CD4-positive, alpha-beta T cell (primary cell): Measurements from ENCODE around the gene COL20A1. TPM values are rescaled to one million over a fixed set of nuclear protein-coding genes. Genes with fewer than 3 reads are reported as not detected.

Experiments
- ATAC-seq: fragments of 200-7000 bp; cut with Tn5 transposase; one replicate; pipeline ENCODE4 v1.10.0; 2022; ENCODE audit warnings: mild to moderate bottlenecking; ENCODE audit not compliant: poor library complexity
- CTCF ChIA-PET: fragments of 350-600 bp; sonication (Branson Sonifier 250); formaldehyde crosslinking; loops from one replicate; lab custom pipeline; 2021; ENCODE audit warnings: antibody characterized with exemption, inconsistent platforms; lab: Charles Lee
- POLR2A ChIA-PET: fragments of 350-600 bp; sonication (Branson Sonifier 250); formaldehyde crosslinking; loops from one replicate; lab custom pipeline; 2021; ENCODE audit warnings: antibody characterized with exemption, inconsistent platforms; lab: Charles Lee
- DNase-seq, 14 experiments: peaks; one replicate each; pipeline ENCODE4 v3.0.0-alpha.2; 2013 to 2020; ENCODE audit warnings: mixed read lengths in 2 of 14
- H3K27ac ChIP-seq, 2 donors: one replicate each; pipeline versions ENCODE4 v1.5.1 to v1.7.0; 2013; ENCODE audit warnings: low read length in 2 of 2, low read depth in 1 of 2, mild to moderate bottlenecking in 1 of 2
- H3K27me3 ChIP-seq, 2 experiments: 1 replicate in 1 of 2; 2 replicates in 1 of 2; pipeline versions ENCODE4 v1.6.1 to v1.7.0; 2013; ENCODE audit warnings: low read length in 2 of 2, control low read depth in 1 of 2, mild to moderate bottlenecking in 1 of 2, moderate library complexity in 1 of 2; ENCODE audit not compliant: insufficient read depth in 2 of 2, control insufficient read depth in 1 of 2
- H3K36me3 ChIP-seq: one replicate; pipeline ENCODE4 v1.6.1; 2013; ENCODE audit warnings: low read length, control low read depth; ENCODE audit not compliant: insufficient read depth
- H3K4me1 ChIP-seq: one replicate; pipeline ENCODE4 v1.6.1; 2013; ENCODE audit warnings: low read length, control low read depth; ENCODE audit not compliant: insufficient read depth
- H3K4me3 ChIP-seq: one replicate; pipeline ENCODE4 v1.5.1; 2013; ENCODE audit warnings: mild to moderate bottlenecking, low read length, moderate library complexity
- H3K9me3 ChIP-seq, 2 experiments: 1 replicate in 1 of 2; 2 replicates in 1 of 2; pipeline versions ENCODE4 v1.6.1 to v1.7.0; 2013; ENCODE audit warnings: low read length in 2 of 2, mild to moderate bottlenecking in 2 of 2, control low read depth in 1 of 2, moderate library complexity in 1 of 2; ENCODE audit not compliant: control insufficient read depth in 1 of 2, insufficient read depth in 1 of 2
- H3K27ac Mint-ChIP-seq: one replicate; pipeline ENCODE4 v1.8.0; 2020; ENCODE audit warnings: mixed read lengths
- H3K27me3 Mint-ChIP-seq: one replicate; pipeline ENCODE4 v1.8.0; 2021; ENCODE audit warnings: mixed read lengths
- H3K36me3 Mint-ChIP-seq: one replicate; pipeline ENCODE4 v1.8.0; 2021; ENCODE audit warnings: low read depth, mixed read lengths
- H3K4me1 Mint-ChIP-seq: one replicate; pipeline ENCODE4 v1.8.0; 2021; ENCODE audit warnings: low read depth, mixed read lengths
- H3K4me3 Mint-ChIP-seq: one replicate; pipeline ENCODE4 v1.8.0; 2020; ENCODE audit warnings: mild to moderate bottlenecking, mixed read lengths
- H3K9me3 Mint-ChIP-seq: one replicate; pipeline ENCODE4 v1.8.0; 2020; ENCODE audit warnings: mixed read lengths
- CTCF ChIP-seq: fragments of 200-600 bp; IDR thresholded peaks from one replicate; pipeline ENCODE4 v1.8.0; 2022; ENCODE audit warnings: antibody characterized with exemption, mild to moderate bottlenecking
- intact Hi-C, 2 experiments: fragments of 100-400 bp; cut with DNase I in 1 of 2; cut with micrococcal nuclease in 1 of 2; formaldehyde crosslinking; loops; one replicate each; pipeline versions ENCODE4 v1.15.1 to v1.9.0; 2023 to 2025; cut with DNase I, micrococcal nuclease
- total RNA-seq, 174 experiments: library from RNA in 2 of 174; stranded (reverse) in 2 of 174; gene quantifications; one replicate each; pipeline ENCODE4 v1.2.3 and lab custom pipeline; 2021 to 2026

COL20A1 gene
- total RNA-seq, 2 experiments from 2014 or later, result 0.03 TPM; not detected in 1

- DNase-seq, result no peak
- H3K27ac ChIP-seq, result no peak overlapping the region
- H3K4me1 ChIP-seq, result peaks cover 16% of the 10 kb centered on the region
- peaks cover 11 to 24% of the 10 kb centered on the region in 2 experiments for H3K27me3 ChIP-seq
- Mint-ChIP-seq H3K4me3 (no peak overlapping the region), H3K4me1 (peaks cover 13% of the 10 kb centered on the region), H3K36me3 (no peaks in the 10 kb centered on the region), H3K27me3 (peaks cover 43% of the 10 kb centered on the region), H3K9me3 (peaks cover 3% of the 10 kb centered on the region), H3K27ac (no peak overlapping the region)
- ChIA-PET CTCF (interaction anchor here (1.2 kb wide), 1 partner anchor 74 kb away, joined by 5 read pairs; no protein-coding TSS in a partner anchor), POLR2A (no interaction called here)
- TF ChIP-seq CTCF, result no peak
- no peak for ATAC-seq
- peaks cover 0 to 19% of the 10 kb centered on the region in 2 experiments for H3K9me3 ChIP-seq
- H3K36me3 ChIP-seq, result no peaks in the 10 kb centered on the region
- intact Hi-C loops, result no loop called here
- H3K4me3 ChIP-seq, result no peak overlapping the region
Observed at GRCh38 chr20:63297371-63297781, 4.4 kb downstream of the COL20A1 start.

DNA sequence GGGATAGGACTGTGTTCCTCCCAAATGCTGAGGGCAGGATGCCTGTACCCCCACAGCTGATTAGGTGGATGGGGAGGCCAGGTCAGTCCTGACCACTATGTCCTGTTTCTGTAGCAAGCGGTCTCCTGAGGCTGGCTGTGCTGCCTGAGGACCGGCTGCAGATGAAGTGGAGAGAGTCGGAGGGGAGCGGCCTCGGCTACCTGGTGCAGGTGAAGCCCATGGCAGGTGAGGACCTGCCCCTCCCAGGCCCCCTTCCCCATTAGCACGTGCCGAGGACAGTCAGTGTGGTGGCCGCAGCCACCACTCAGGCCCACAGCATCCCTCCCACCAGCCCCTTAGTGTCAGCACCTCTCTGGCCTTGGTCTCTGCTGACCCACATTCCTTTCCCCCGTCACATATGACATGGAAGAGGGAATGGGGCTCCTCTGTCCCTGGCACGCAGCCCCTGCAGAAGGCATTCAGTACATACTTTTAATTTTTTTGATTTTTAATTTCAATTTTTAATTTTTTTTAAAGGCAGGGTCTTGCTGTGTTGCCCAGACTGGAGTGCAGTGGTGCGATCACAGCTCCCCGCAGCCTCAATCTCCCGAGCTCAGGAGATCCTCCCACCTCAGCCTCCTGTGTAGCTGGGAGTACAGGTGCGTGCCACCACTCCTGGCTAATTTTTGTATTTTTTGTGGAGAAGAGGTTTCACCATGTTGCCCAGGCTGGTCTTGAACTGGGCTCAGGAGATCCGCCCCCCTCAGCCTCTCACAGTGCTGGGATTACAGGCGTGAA lies 5.0 kb downstream of the COL20A1 start:
- H3K27me3 ChIP-seq, result peaks cover 14 to 24% of the 10 kb centered on the region in 2 experiments
- Mint-ChIP-seq H3K9me3 (peaks cover 4% of the 10 kb centered on the region), H3K36me3 (no peaks in the 10 kb centered on the region), H3K4me1 (peaks cover 13% of the 10 kb centered on the region), H3K27ac (no peak overlapping the region), H3K4me3 (no peak overlapping the region), H3K27me3 (peaks cover 49% of the 10 kb centered on the region)
- no peak overlapping the region for H3K27ac ChIP-seq
- ATAC-seq (no peak), DNase-seq (no peak)
- peaks cover 16% of the 10 kb centered on the region for H3K4me1 ChIP-seq
- intact Hi-C loops, result no loop called here
- H3K4me3 ChIP-seq, result no peak overlapping the region
- CTCF ChIA-PET, result interaction anchor here (1.2 kb wide), 1 partner anchor 74 kb away, joined by 5 read pairs; no protein-coding TSS in a partner anchor
- TF ChIP-seq CTCF, result no peak
- peaks cover 0 to 23% of the 10 kb centered on the region in 2 experiments for H3K9me3 ChIP-seq
- POLR2A ChIA-PET, result no interaction called here
- H3K36me3 ChIP-seq, result no peaks in the 10 kb centered on the region

DNA sequence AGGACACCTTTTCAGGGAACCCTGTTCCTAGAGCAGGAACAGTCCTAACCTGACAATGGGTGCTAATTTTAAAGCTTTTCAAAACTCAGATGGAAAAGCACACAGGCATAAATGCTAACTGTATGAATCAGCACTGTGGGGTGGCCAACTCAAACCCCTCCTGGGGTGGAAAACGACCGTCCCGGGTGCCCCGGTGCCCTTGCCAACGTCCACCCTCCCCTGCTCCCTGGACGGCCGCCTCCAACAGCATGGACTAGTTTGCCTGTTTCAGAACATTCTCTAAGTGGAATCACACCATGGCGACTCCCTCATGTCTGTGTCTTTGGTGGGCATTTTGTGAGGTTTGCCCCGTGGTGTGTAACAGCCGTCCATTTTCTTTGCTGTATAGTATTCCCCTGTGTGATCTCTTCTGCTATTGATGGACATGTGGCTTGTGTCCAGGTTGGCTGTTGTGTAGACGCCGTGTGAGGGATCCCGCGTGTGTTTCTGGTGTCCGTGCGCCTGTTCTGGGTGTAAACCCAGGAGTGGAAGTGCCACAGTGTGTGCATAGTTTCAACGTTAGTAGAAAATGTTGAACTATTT lies 5.8 kb downstream of the COL20A1 start:
- peaks cover 13% of the 10 kb centered on the region for H3K4me1 Mint-ChIP-seq
- ChIA-PET CTCF (no interaction called here), POLR2A (no interaction called here)
- no peaks in the 10 kb centered on the region for H3K36me3 ChIP-seq
- peaks cover 14 to 24% of the 10 kb centered on the region in 2 experiments for H3K27me3 ChIP-seq
- intact Hi-C loops, result no loop called here
- H3K9me3 Mint-ChIP-seq, result peaks cover 4% of the 10 kb centered on the region
- H3K27ac Mint-ChIP-seq, result no peak overlapping the region
- H3K9me3 ChIP-seq, result peaks cover 0 to 27% of the 10 kb centered on the region in 2 experiments
- no peak for ATAC-seq
- no peak overlapping the region for H3K4me3 Mint-ChIP-seq
- H3K27ac ChIP-seq, result no peak overlapping the region
- no peak overlapping the region for H3K4me3 ChIP-seq
- no peak for DNase-seq
- TF ChIP-seq CTCF, result no peak
- no peaks in the 10 kb centered on the region for H3K36me3 Mint-ChIP-seq
- peaks cover 16% of the 10 kb centered on the region for H3K4me1 ChIP-seq
- H3K27me3 Mint-ChIP-seq, result peaks cover 50% of the 10 kb centered on the region
